NCI-H1092 treated with DMSO at 0.1 percent for 48 hours (cell line): ENCODE data around the gene GNAT3.

ENCODE experiments used
- DNase-seq: peaks from one replicate; lab custom pipeline; 2025; lab: John Stamatoyannopoulos, UW

The GNAT3 gene

GRCh38 chr7:80463272-80463920 lies 48.5 kb downstream of the GNAT3 start:
- no peak for DNase-seq

- DNase-seq = no peak
These were observed 51.0 kb downstream of the GNAT3 start for GRCh38 chr7:80460857-80461256.

- no peak for DNase-seq
These were observed 51.9 kb downstream of the GNAT3 start for GRCh38 chr7:80459776-80460510.

- no peak for DNase-seq
These were observed 52.8 kb downstream of the GNAT3 start for GRCh38 chr7:80458822-80459725.

DNA sequence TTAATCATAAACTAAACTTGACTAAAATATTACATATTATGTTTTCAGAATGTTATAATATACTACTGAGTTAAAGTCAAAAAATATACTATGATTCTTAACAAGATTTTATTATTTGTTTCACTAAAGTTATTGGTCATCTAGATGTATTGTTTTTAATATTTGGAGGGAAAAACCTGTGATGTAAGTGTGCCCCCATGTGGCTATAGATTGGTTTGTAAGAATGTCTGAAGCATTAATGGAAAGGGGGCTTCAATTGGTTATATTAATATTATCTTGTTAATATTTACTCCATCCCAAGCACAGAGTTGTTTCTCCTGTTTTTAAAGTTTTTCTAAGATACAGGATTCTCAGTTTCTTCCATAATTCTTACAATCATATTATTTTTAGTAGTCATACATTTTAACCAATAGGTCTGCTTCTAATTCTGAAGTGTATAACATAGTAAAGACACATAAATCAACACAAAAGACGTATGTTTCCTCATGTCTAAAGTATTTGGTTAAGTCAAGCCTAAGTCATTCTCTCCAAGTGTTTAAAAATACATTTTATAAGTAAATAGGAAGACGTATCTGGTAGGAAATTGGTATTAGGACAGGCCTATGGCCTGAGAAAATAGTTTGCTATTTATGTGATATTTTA lies 58.0 kb downstream of the GNAT3 start:
- peak; percentile 59 for DNase-seq

GRCh38 chr7:80450621-80451308 lies 61.1 kb downstream of the GNAT3 start:
- no peak for DNase-seq

DNA sequence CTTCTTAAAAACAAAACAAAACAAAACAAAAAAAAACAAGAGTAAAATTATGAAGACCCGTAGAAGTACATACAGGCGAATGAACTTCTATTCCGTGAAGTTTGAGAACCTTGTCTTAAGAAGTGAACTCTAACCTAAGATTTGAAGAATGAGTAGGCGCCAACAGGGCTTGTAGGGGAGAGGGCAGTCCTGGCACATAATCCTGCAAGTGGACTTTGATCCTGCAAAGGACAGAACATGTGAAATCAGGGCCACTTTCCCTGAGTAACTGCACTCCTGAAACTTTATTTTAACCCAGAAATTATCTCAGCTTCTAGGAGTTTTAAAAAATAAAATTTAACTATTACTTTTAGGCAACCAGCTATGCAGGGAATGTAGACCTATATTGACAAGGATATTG lies 62.0 kb downstream of the GNAT3 start:
- DNase-seq = no peak

- DNase-seq = no peak
These were observed 66.5 kb downstream of the GNAT3 start for GRCh38 chr7:80445351-80445750.

DNA sequence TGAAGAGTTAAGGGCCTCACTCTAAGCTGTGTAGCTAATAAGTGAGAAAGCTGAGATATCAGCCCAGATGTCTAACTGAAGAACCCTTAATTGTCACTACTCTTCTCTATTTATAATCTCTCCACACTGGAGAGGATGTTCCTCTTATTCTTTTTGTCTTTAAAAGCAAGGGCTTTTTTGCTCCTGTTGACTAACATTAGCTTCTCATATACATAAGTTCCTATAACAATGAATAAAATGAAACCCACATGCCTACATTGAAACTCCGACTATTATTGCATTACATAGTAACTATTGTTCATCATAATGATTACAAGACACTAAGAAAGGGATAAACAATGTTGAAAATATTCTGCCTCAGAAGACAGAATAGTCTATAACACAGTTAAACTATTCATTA lies 67.1 kb downstream of the GNAT3 start:
- no peak for DNase-seq

- DNase-seq = no peak
These were observed 68.5 kb downstream of the GNAT3 start for GRCh38 chr7:80443325-80443724.

- no peak for DNase-seq
These were observed 71.0 kb downstream of the GNAT3 start for GRCh38 chr7:80440883-80441282.

DNA sequence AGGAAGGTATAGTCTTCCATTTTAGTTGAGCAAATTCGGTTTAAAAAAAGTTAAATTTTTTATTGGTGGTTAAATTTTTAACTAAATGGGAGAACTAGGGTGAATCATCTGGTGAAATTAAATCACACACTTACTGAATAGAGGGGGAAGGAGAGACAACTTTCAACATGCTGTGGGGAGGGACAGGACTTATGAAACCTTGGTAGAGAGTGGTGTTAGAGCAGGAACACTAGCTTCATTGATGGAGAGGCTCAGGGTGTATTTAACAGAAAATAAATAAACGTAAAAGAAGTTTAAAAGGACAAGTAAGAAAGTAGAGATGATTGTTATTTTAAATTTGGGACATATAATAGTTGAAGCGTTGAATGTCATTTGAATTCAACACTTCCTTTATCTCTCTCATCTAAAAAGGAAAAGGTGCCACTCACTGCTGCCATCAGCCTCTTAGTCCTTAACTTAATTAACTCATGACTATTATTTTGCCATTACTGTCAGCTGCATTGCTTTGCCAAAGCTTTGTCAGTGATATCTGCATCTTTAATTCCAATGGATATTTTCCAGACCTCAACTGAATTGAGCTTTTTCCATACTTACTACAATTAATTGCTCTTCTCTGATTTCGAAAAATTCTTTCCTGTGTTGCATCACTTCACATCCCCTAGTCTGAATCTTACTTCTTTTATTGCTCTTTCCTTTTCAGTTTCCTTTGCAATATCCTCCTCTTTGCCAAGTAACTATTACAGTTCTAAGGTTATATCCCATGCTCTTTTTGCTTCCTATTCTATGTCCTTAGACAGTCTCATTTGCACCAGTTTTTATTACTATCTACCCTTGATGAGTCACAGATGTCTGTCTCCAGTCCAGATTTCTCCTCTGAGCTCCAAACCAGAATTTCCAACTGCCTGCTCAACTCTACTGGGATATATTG lies 71.7 kb downstream of the GNAT3 start:
- DNase-seq = no peak

GRCh38 chr7:80435521-80435920 lies 76.3 kb downstream of the GNAT3 start:
- DNase-seq = no peak

DNA sequence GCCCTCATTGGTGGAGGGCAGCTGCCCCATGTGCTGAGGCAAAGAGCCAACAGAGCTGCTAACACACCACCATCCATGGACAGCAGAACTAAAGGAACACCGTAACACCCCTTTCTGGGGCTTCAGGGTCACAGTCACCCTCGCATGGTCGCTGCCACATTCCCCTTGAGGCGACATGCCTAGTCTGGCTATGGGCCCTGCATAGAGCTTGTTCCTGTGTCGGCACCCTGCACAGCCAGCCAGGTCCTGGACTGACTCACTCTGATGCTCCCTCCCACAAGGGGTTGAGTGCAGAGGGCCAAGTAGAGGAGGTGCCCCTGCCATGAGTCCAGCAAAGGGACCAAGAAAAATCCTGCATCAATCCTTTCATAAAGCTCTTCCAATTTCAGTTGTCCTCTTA lies 77.8 kb downstream of the GNAT3 start:
- no peak for DNase-seq

DNA sequence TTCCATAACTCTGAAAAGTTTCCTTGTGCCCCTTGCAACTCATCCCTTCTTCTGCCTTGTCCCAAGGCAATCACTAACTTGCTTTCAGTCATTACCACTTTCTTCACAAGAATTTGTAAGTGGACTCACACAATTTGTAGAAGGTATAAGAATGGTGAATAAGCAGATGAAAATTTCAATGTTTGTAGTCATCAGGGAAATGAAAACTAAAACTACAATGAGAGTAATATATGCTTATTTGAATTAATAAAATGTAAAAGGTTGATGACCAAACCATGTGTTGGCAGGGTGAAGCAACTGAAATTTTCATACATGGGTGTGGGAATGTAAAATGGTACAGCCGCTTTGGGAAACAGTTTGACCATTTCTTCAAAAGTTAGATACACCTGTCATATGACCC lies 79.7 kb downstream of the GNAT3 start:
- DNase-seq = no peak

GRCh38 chr7:80429181-80429580 lies 82.7 kb downstream of the GNAT3 start:
- no peak for DNase-seq

- DNase-seq = peak; percentile 86
These were observed 83.5 kb downstream of the GNAT3 start for GRCh38 chr7:80428161-80429054.

DNA sequence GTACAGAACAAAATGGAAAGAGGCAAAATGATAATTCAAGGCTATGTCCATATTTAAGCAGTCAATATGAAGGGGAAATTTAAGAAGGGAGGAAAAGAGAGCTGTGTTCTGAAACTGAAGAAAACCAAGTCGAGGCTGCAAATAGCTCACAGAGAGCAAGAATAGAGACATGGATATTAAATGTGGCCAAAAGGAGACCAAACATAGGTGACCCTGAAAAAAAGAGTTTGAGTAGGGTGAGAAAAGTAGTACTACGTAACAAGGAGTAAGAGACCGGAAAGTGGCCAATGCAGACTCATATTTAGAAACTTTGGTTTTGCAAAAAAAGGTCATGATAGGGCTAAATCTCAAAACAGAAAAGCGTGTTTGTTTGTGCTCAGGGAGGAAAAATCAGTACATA lies 84.6 kb downstream of the GNAT3 start:
- DNase-seq = no peak

DNA sequence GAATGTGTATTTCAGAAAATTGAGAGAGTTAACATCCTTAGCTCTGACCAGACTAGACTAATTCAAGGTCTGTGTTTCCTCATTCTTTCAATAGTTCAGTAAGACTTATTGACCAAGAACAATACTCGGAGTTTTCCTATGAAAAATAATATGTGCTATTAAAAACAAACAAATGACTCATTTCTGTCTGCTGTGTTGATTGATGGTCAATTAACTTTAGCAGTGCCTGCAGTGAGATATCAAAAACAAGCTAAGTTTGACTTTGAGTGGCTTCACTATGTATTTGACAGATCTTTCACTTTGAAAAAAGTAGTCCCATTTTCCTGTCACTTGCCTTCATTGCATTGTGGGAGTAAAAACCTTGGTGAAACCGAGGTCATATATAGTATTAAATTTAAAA lies 91.0 kb downstream of the GNAT3 start:
- DNase-seq = no peak
